ENCODE measurements around the gene EXD2. TPM values are rescaled to one million over a fixed set of nuclear protein-coding genes. Genes with fewer than 3 reads are reported as not detected.
"Not testable (repeated sequence)": the region's sequence is repeated elsewhere in the genome, so short reads cannot be mapped to it uniquely, and the experiment has no call there.

The EXD2 gene
- total and polyA plus RNA-seq, 2 experiments from 2014 or later, result 10.3 to 23.3 TPM

- not testable (repeated sequence) for H3K27me3 Mint-ChIP-seq (ENCODE audit: insufficient read depth, low read depth, poor library complexity); H3K27ac ChIP-seq (ENCODE audit: low read depth); H3K4me3 ChIP-seq; H2AFZ ChIP-seq; H3K27ac Mint-ChIP-seq; H3K9me2 ChIP-seq (ENCODE audit: insufficient read depth); H3K4me2 ChIP-seq; H3K4me3 Mint-ChIP-seq; H3K79me2 ChIP-seq (replicated peaks; ENCODE audit: insufficient read depth); H3K4me1 ChIP-seq (ENCODE audit: insufficient read depth); ATAC-seq; H4K20me1 ChIP-seq (replicated peaks; ENCODE audit: insufficient read depth); H3K27me3 ChIP-seq (ENCODE audit: insufficient read depth); H3K36me3 ChIP-seq (ENCODE audit: insufficient read depth); H3K4me1 Mint-ChIP-seq; H3K9me3 Mint-ChIP-seq; DNase-seq (ENCODE audit: low spot score); H3F3A ChIP-seq (replicated peaks; ENCODE audit: low read depth)
- peaks cover 21% of the 10 kb centered on the region; the same call in 2 of the 3 replicates for H3K36me3 Mint-ChIP-seq (ENCODE audit: low read depth)
Observed at GRCh38 chr14:69217663-69218062, 26.4 kb downstream of the EXD2 start.

GRCh38 chr14:69224946-69225345 is 33.6 kb downstream of the EXD2 start:
- DNase-seq (ENCODE audit: low spot score) (no peak), ATAC-seq (no peak)
- no peaks in the 10 kb centered on the region for H3F3A ChIP-seq (replicated peaks; ENCODE audit: low read depth)
- Mint-ChIP-seq H3K36me3 (ENCODE audit: low read depth) (peaks cover 9% of the 10 kb centered on the region; the same call in 1 of the 3 replicates), H3K4me3 (no peak overlapping the region), H3K27ac (no peak overlapping the region), H3K4me1 (peaks cover 12% of the 10 kb centered on the region; the same call in 2 of the 3 replicates), H3K27me3 (ENCODE audit: insufficient read depth, low read depth, poor library complexity) (peaks cover 3% of the 10 kb centered on the region), H3K9me3 (no peaks in the 10 kb centered on the region)
- H3K9me2 ChIP-seq (ENCODE audit: insufficient read depth), result no peaks in the 10 kb centered on the region
- no peak overlapping the region for H3K4me3 ChIP-seq
- no peaks in the 10 kb centered on the region for H3K27me3 ChIP-seq (ENCODE audit: insufficient read depth)
- peaks cover 4% of the 10 kb centered on the region; the same call in 1 of the 2 replicates for H4K20me1 ChIP-seq (replicated peaks; ENCODE audit: insufficient read depth)
- no peak overlapping the region for H2AFZ ChIP-seq
- H3K4me2 ChIP-seq, result no peak overlapping the region
- no peak overlapping the region for H3K27ac ChIP-seq (ENCODE audit: low read depth)
- no peak for TF ChIP-seq CTCF (conservative IDR thresholded peaks at IDR 0.05; ENCODE audit: low read depth in 2 of 2)
- no peak for TF ChIP-seq EZH2 (IDR thresholded peaks at IDR 0.05; ENCODE audit: low read depth, unreplicated experiment)
- no peak for TF ChIP-seq JUNB (IDR thresholded peaks at IDR 0.05; ENCODE audit: unreplicated experiment)
- no peak for TF ChIP-seq EZH2phosphoT487 (IDR thresholded peaks at IDR 0.05; ENCODE audit: unreplicated experiment)
- TF ChIP-seq STAT1 (IDR thresholded peaks at IDR 0.05; ENCODE audit: unreplicated experiment), result no peak
- TF ChIP-seq, protein P1, sequence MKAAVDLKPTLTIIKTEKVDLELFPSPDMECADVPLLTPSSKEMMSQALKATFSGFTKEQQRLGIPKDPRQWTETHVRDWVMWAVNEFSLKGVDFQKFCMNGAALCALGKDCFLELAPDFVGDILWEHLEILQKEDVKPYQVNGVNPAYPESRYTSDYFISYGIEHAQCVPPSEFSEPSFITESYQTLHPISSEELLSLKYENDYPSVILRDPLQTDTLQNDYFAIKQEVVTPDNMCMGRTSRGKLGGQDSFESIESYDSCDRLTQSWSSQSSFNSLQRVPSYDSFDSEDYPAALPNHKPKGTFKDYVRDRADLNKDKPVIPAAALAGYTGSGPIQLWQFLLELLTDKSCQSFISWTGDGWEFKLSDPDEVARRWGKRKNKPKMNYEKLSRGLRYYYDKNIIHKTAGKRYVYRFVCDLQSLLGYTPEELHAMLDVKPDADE (IDR thresholded peaks at IDR 0.05), result no peak
- H3K36me3 ChIP-seq (ENCODE audit: insufficient read depth), result no peaks in the 10 kb centered on the region
- no peaks in the 10 kb centered on the region for H3K79me2 ChIP-seq (replicated peaks; ENCODE audit: insufficient read depth)
- H3K4me1 ChIP-seq (ENCODE audit: insufficient read depth), result peaks cover 15% of the 10 kb centered on the region; the same call in 1 of the 2 replicates

DNA sequence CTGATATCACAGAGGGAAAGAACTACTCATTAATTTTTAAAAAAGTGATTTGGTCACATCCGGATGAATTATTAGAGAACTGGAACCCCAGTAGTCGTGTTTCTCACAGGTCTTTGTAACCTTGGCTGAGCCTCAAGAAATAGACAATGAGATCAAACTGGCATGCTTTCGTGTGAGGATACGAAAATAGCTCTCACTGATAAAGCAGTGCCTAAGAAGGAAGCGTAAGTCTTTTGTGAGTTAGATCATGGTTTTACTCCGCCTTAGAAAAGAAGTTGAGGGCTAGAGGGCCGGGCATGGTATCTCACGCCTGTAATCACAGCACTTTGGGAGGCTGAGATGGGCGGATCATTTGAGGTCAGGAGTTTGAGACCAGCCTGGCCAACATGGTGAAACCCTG is 34.9 kb downstream of the EXD2 start:
- no peaks in the 10 kb centered on the region for H3K9me3 Mint-ChIP-seq
- peaks cover 4% of the 10 kb centered on the region; the same call in 1 of the 2 replicates for H4K20me1 ChIP-seq (replicated peaks; ENCODE audit: insufficient read depth)
- H3F3A ChIP-seq (replicated peaks; ENCODE audit: low read depth), result no peaks in the 10 kb centered on the region
- H3K27me3 ChIP-seq (ENCODE audit: insufficient read depth), result no peaks in the 10 kb centered on the region
- peaks cover 3% of the 10 kb centered on the region for H3K27me3 Mint-ChIP-seq (ENCODE audit: insufficient read depth, low read depth, poor library complexity)
- H3K4me3 Mint-ChIP-seq, result no peak overlapping the region
- no peak overlapping the region for H3K4me3 ChIP-seq
- H3K4me1 ChIP-seq (ENCODE audit: insufficient read depth), result peaks cover 15% of the 10 kb centered on the region; the same call in 1 of the 2 replicates
- H3K4me2 ChIP-seq, result no peak overlapping the region
- H3K9me2 ChIP-seq (ENCODE audit: insufficient read depth), result no peaks in the 10 kb centered on the region
- DNase-seq (ENCODE audit: low spot score) (no peak), ATAC-seq (no peak)
- H3K36me3 ChIP-seq (ENCODE audit: insufficient read depth), result no peaks in the 10 kb centered on the region; the same call in 1 of the 2 replicates
- no peak overlapping the region; the same call in 1 of the 2 replicates for H3K27ac ChIP-seq (ENCODE audit: low read depth)
- H3K27ac Mint-ChIP-seq, result no peak overlapping the region
- peaks cover 12% of the 10 kb centered on the region; the same call in 2 of the 3 replicates for H3K4me1 Mint-ChIP-seq
- no peaks in the 10 kb centered on the region for H3K79me2 ChIP-seq (replicated peaks; ENCODE audit: insufficient read depth)
- H2AFZ ChIP-seq, result no peak overlapping the region
- H3K36me3 Mint-ChIP-seq (ENCODE audit: low read depth), result peaks cover 10% of the 10 kb centered on the region; the same call in 2 of the 3 replicates
- no peak for TF ChIP-seq EZH2phosphoT487 (IDR thresholded peaks at IDR 0.05; ENCODE audit: unreplicated experiment)
- TF ChIP-seq STAT1 (IDR thresholded peaks at IDR 0.05; ENCODE audit: unreplicated experiment), result no peak
- no peak for TF ChIP-seq ZNF462 (CRISPR knock-in tag; IDR thresholded peaks at IDR 0.05)

Data from GM23338 (cell line).